ENCODE data around the gene KANK3. TPM values are rescaled to one million over a fixed set of nuclear protein-coding genes. Genes with fewer than 3 reads are reported as not detected.

The KANK3 gene
- total and polyA plus RNA-seq, 7 donors: 5.1 to 14.2 (median 9.1) TPM

GRCh38 chr19:8366121-8366581, 23.1 kb upstream of the KANK3 start:
- Histone ChIP-seq H3K27ac (peak overlapping the region; percentile 88), H3K4me3 (peak overlapping the region; percentile 84), H3K4me1 (peaks cover 58% of the 10 kb centered on the region), H3K9me3 (no peaks in the 10 kb centered on the region), H3K27me3 (ENCODE audit: insufficient read depth in 3 of 3, low read length in 2 of 3) (no peaks in the 10 kb centered on the region), H3K36me3 (ENCODE audit: insufficient read depth in 1 of 2, low read depth in 1 of 2) (peaks cover 3 to 37% of the 10 kb centered on the region in 2 donors)
- DNase-seq: peak in 1 of 2 donors; percentile 51
- intact Hi-C loops (cut with DNase I): no loop called here
- no peak for TF ChIP-seq CTCF (IDR thresholded peaks at IDR 0.05)
- 65 to 80% (median 72%) methylated on average over 11 of the region's 11 CpGs for WGBS, 3 donors
- no peak for ATAC-seq

GRCh38 chr19:8363803-8364771, 21.0 kb upstream of the KANK3 start, which contains the start of gene ANGPTL4:
Gene ANGPTL4 (plus strand): TSS chr19:8364155. CDS start chr19:8364322, 167 bp downstream.
- DNase-seq: peak; percentile 87 to 89
- peak; percentile 3 for TF ChIP-seq CTCF (IDR thresholded peaks at IDR 0.05)
- peaks cover 0 to 16% of the 10 kb centered on the region in 2 donors for H3K36me3 ChIP-seq (ENCODE audit: insufficient read depth in 1 of 2, low read depth in 1 of 2)
- 0 to 1% (median 1%) methylated on average over 70 to 81 of the region's 81 CpGs for WGBS, 3 donors
- peak within 1 kb of the TSS; percentile 84 for H3K4me3 ChIP-seq
- intact Hi-C loops (cut with DNase I): loop anchor here (2.0 to 5.0 kb wide), 2 partner anchors 27 to 83 kb away; partner anchors contain the start of gene RAB11B (in 2 of the 2)
- H3K27ac ChIP-seq: peak within 1 kb of the TSS; percentile 93
- H3K4me1 ChIP-seq: peaks cover 56% of the 10 kb centered on the region
- ATAC-seq: peak; percentile 50 to 61 (median 58)
- H3K9me3 ChIP-seq: no peaks in the 10 kb centered on the region
- H3K27me3 ChIP-seq (ENCODE audit: insufficient read depth in 3 of 3, low read length in 2 of 3): no peaks in the 10 kb centered on the region

GRCh38 chr19:8361921-8362793, 19.1 kb upstream of the KANK3 start:
- DNase-seq (peak; percentile 97 to 98), ATAC-seq (peak; percentile 76 to 84 (median 82))
- Histone ChIP-seq H3K4me3 (peak overlapping the region; percentile 84), H3K9me3 (no peaks in the 10 kb centered on the region), H3K36me3 (ENCODE audit: insufficient read depth in 1 of 2, low read depth in 1 of 2) (peaks cover 0 to 4% of the 10 kb centered on the region in 2 donors), H3K27ac (peak overlapping the region; percentile 93), H3K27me3 (ENCODE audit: insufficient read depth in 3 of 3, low read length in 2 of 3) (no peaks in the 10 kb centered on the region), H3K4me1 (peaks cover 40% of the 10 kb centered on the region)
- TF ChIP-seq CTCF (IDR thresholded peaks at IDR 0.05): no peak
- 8 to 17% (median 10%) methylated on average over 12 of the region's 12 CpGs for WGBS, 3 donors
- intact Hi-C loops (cut with DNase I): loop anchor here (2.0 to 5.0 kb wide), 2 partner anchors 29 to 85 kb away; partner anchors contain the start of gene RAB11B (in 2 of the 2)

GRCh38 chr19:8360196-8360595, 17.1 kb upstream of the KANK3 start:
- Histone ChIP-seq H3K4me1 (peaks cover 26% of the 10 kb centered on the region), H3K4me3 (no peak overlapping the region), H3K9me3 (no peaks in the 10 kb centered on the region), H3K27ac (no peak overlapping the region), H3K27me3 (ENCODE audit: insufficient read depth in 3 of 3, low read length in 2 of 3) (no peaks in the 10 kb centered on the region), H3K36me3 (ENCODE audit: insufficient read depth in 1 of 2, low read depth in 1 of 2) (no peaks in the 10 kb centered on the region)
- WGBS, 3 donors: 70 to 87% (median 78%) methylated on average over 8 of the region's 8 CpGs
- TF ChIP-seq CTCF (IDR thresholded peaks at IDR 0.05): no peak
- intact Hi-C loops (cut with DNase I): loop anchor here in 1 of 2 donors (5.0 kb wide), 1 partner anchor 87 kb away; no protein-coding TSS in a partner anchor
- DNase-seq (peak in 1 of 2 donors; percentile 35), ATAC-seq (no peak)
